ENCODE results near the gene BCL2L14.
A peak's percentile ranks its signal among the peaks of the same experiment; 100 is the strongest.

Gene BCL2L14

DNA sequence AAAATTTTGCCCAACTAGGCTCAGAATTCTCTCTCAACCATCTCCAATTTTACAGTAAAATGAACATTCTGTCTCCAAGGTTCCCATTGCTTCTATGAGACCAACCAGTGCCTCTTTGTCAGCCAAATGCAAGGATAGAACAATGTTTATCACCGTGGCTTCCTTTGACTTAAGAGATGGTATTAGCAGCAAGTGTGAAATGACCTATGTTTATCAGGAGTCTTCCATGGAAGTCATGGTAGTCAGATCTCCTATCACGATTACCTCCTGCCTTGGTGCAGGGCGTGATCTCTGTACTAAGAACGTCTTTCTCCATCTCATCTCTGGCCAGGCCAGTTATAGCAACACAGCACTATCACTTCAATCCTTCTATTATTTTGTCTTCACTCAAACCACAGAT lies 6.1 kb upstream of the BCL2L14 start:
- DNase-seq: no peak

DNA sequence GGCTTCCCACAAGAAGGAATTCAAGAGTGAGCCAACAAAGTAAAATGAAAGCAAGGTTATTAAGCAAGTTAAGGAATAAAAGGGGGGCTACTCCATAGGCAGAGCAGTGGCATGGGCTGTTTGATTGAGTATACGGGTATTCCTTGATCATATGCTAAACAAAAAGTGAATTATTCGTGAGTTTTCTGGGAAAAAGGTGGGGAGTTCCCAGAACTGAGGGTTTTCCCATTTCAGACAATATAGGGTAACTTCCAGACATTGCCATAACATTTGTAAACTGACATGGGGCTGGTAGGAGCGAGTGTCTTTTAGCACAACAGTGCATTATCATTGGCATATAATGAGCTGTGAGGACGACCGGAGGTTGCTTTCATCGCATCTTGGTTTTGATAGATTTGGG lies 2.0 kb upstream of the BCL2L14 start:
- DNase-seq: no peak

DNA sequence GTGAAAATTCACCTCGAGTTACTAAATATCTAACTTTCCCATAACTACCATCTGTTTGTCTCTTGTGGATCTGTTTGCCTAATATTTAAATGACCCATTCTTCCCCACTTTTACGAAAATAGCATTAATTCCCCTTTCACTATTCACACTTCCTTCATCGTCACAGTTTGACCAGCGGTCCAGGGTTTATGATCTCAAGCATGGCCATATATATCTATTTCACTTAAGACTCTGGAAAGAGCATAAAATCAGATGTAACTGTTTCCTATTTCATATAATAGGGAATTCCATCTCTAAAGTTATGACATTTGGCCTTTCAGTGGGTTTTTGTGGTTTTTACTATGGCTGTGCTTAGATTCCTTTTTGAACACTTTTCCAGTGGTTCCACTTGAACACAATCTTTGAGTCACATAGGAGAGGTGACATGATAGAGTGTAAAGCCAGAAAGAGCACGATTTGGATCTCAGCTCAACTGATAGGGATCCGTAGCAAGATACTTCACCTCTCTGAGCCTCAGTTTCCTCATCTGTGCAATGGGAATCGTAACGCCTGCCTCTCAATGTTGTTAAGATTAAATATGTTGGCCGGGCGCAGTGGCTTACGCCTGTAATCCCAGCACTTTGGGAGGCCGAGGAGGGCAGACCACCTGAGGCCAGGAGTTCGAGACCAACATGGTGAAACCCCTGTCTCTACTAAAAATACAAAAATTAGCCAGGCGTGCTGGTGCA lies 754 bp upstream of the BCL2L14 start:
- no peak for DNase-seq

DNA sequence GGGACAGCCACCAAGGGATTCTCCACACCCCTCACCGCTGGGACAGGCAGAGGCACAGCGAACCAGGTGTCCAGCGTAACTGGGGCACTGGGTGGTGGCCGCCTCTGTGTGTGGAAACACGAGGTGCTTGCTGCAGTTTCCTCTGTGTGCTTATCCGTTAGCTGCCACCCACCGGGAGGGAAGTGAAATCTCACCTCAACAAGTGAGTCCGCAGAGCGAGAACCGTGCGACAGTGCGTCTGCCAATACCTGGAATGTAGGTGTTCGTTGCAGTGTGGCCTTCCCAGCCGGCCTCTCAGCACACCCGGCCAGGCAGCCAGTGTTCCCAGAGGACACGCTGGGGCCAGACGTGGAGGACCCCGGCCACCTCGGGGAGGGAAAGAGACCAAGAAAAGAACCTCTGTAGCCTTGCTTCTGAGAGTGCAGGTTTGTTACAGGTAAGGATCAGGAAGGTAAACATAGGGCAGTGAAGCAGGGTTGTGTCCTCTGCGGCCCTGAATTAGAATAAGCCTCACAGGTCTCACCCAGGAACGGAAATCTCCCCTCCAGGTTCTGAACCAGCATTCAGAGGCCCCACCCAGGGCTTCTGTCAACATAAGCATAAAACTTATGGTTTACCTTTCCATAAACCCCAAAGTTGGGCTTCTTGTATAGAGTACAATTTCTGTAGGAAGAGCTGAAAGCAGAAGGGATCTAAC lies 1.5 kb downstream of the BCL2L14 start:
- no peak for DNase-seq

DNA sequence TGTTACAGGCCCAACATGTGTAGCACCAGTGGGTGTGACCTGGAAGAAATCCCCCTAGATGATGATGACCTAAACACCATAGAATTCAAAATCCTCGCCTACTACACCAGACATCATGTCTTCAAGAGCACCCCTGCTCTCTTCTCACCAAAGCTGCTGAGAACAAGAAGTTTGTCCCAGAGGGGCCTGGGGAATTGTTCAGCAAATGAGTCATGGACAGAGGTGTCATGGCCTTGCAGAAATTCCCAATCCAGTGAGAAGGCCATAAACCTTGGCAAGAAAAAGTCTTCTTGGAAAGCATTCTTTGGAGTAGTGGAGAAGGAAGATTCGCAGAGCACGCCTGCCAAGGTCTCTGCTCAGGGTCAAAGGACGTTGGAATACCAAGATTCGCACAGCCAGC lies 8.6 kb downstream of the BCL2L14 start:
- no peak for DNase-seq

DNA sequence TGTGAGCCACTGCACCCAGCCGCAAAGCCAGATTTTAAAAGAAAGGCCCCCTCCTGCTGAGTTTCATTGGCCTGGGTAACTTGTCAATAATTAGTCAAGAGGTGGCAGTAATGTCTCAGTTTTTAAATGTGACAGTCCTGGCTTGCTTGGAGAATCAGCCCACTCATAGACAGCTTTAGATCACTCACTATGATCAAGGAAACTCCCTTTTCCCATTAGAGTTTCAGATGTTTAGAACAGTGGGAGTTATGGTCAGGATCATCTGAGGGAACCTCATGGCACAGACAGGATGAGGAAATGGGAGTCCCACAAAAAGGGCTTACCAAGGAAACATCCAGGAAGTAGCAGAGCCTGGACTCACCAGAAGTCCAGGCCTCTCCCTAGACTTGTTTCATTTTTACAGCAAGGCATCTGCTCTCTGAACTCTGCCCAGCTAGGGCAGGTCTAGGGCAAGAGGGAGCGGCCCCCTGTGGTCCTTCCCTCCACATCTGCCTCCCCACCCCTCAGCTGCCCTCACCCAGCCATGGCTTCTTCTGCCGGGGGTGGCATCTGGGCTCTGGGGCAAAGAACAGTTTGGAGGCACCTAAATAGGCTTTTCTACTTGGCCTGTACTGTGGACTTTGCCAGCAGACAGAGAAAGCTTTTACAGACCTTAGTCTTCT lies 11.2 kb downstream of the BCL2L14 start:
- no peak for DNase-seq

DNA sequence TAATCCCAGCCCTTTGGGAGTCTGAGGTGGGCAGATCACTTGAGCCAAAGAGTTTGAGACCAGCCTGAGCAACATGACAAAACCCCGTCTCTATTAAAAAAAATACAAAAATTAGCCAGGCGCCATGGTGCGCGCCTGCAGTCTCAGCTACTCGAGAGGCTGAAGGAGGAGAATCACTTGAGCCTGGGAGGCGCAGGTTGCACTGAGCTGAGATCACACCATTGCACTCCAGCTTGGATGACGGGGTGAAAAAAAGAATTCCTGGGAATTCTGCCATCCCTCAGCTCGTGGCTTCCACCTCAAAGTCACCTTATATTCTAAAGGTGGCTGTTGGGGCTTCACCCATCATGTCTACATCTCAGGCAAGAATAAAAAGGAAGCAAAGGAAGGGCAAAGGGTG lies 12.9 kb downstream of the BCL2L14 start:
- DNase-seq: no peak

DNA sequence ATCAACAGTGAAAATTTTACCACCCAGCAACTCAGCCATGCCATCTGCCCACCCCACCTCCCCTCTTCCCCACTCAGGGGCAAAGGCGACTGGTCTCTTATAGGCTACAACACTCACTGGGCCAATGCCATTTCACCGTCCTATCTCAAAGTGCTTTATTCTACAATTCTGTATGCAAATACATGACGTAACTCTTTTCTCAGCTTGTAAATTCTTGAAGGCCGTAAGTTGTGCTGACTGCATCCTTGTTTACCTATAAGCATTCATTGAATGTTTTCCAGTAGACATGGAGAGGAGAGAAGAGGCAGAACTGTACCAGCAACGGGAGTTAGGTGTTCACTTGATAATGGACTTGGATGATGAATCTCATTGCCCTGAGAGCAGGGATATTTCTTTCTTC lies 15.6 kb downstream of the BCL2L14 start:
- DNase-seq: no peak

DNA sequence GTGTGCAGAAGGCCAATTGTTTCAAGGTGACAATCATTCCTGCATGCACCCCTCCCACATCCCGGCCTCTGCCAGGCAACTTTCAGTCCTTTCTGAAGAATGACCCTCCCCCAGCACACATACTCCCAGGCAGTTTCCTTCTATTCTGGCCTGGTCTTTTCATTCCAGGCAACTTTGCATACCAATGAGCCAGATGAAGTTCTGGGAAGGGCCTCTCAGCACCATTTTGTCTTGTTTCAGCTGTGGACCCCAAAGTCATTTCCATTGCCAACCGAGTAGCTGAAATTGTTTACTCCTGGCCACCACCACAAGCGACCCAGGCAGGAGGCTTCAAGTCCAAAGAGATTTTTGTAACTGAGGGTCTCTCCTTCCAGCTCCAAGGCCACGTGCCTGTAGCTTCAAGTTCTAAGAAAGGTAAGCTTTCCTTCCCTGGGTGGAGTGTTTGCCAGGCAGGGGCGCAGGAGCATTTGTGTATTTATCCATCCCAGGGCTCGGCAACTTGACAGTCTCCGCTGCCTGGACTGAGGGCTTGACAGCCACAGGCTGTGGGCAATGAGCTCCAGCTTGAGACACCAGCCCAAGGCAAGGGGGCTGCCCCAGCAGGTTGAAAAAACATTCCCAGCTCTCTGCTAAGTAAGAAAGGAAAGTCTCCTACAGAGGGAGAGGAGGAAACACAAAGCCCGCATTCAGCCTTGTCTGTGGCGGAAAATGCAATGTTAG lies 16.4 kb downstream of the BCL2L14 start:
- no peak for DNase-seq

DNA sequence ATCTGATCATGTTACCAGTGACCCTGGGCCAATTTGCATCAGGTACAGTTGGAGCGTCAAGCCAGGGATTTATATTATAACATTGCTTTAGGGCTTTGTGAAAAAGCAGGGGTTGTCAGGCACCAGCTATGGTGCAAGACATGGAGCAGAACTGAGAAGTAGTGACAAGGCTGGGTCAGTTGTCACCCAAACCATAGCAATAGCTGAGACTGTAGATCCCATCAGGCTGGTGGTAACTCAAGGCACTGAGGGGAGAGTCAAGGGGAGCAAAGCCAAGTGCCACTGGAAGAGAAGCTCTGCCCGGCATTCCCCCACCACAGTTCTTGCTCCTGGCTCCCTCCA lies 16.9 kb downstream of the BCL2L14 start:
- no peak for DNase-seq

DNA sequence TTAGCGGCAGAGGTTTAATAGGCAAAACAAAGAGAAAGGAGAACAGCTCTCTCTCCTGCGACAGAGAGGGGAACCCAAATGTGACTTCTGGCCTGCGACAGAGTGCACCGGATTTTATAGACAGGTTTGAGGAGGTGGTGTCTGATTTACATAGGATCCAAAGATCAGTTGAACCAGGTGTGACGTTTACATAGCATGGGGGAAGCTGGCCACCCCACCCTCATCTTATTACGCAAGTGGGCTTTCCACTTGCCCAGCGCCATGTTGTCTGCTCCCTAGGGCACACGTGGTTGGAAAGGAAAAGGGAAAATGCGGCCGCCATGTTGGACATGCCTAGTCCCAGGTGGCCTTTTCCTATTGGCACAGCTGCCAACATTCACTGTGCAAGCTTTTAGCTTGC lies 17.4 kb downstream of the BCL2L14 start:
- DNase-seq: no peak

DNA sequence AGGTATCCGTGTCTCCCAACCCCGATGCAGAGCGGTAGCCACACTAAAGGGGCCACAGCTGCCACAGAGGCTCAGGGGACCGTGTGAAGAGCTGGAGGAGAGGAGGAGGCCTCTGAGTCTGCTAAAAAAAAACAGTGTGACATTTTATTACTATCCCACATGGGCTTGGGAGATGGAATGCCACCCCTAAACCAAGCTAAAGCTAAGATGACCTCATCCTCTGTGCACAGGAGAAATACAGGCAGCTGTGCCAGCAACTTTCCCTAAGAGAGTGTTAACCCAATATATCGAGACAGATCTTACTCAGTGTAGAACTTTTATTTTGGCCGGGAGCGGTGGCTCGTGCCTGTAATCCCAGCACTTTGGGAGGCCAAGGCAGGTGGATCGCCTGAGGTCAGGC lies 18.0 kb downstream of the BCL2L14 start:
- no peak for DNase-seq

DNA sequence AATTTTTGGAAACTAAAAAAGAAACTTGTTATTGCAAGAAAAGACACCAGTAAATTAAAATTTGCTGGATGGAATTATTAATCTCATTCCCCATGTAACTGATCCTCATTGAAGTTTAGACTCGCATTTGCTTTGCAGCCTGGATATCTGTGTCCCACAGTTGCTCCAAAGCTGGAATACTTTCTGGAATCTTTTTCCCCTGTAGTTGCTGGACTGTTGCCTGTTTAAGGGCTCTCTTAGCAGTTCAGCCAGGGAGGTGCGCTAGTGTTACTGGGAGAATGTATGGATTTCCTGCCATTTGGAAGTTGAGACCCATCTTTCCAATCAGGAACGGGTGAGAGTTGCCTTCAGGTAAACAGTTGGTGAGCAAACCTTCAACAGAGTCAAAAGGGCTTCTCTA lies 20.3 kb downstream of the BCL2L14 start:
- DNase-seq: no peak

DNA sequence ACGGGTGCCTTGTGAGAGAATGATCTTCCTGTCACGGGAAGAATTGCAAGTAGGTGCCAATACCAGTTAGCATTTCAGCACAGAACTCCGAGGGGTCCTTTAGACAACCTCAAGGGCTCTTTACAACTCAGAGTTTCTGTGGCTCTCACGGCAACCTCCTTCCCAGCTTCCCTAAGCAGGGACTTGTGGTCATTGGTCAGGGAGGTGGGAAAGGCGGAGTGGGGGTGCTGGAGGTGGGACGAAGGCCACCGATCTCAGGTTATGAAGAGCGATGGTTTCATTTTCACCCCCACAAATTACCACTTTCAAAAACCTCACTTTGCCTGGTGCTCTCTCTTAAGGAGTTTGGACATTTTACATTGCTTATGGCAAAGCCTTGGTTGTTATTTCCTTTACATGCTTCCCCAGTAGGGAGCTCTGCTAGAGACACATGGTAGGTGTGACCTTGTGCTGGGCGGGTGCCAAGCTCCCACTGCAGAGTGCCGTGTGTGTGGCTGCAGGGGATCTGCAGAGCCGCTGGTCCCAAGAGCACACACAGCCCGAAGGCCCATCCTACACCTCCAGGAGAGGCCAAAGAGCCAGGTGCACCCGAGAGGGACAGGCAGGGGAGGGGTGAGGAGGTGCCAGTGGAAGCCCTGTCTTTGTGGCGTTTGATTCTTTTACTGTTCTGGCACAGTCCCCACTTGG lies 21.4 kb downstream of the BCL2L14 start:
- DNase-seq: peak; percentile 81

DNA sequence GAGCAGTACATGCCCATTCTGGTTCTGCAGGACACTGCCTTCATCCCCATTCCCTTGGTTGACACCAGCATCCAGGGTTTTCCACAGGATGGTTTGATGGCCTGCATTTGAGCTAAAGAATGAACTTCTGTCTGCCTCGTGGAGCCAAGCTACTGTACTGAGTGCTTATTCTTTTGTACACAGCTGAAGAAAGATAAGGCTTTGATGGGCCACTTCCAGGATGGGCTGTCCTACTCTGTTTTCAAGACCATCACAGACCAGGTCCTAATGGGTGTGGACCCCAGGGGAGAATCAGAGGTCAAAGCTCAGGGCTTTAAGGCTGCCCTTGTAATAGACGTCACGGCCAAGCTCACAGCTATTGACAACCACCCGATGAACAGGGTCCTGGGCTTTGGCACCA lies 23.7 kb downstream of the BCL2L14 start:
- no peak for DNase-seq

DNA sequence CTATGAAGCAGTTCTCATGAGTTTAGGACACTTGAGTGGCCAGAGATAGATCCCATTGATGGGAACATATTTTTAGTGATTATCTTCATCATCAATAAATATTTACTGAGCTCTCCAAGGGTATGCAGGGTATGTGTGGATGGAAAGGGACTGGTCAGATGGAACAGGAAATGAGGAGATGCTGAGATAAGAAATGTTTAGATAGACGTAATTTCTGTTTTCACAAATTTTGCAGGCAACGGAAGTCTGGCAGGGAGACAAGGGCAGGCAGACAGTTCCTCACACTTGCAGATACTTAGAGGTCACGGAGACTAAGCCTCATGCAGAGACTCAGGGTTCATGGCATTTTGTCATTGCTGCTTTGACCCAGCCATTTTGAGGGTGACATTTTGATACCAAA lies 24.3 kb downstream of the BCL2L14 start:
- no peak for DNase-seq

DNA sequence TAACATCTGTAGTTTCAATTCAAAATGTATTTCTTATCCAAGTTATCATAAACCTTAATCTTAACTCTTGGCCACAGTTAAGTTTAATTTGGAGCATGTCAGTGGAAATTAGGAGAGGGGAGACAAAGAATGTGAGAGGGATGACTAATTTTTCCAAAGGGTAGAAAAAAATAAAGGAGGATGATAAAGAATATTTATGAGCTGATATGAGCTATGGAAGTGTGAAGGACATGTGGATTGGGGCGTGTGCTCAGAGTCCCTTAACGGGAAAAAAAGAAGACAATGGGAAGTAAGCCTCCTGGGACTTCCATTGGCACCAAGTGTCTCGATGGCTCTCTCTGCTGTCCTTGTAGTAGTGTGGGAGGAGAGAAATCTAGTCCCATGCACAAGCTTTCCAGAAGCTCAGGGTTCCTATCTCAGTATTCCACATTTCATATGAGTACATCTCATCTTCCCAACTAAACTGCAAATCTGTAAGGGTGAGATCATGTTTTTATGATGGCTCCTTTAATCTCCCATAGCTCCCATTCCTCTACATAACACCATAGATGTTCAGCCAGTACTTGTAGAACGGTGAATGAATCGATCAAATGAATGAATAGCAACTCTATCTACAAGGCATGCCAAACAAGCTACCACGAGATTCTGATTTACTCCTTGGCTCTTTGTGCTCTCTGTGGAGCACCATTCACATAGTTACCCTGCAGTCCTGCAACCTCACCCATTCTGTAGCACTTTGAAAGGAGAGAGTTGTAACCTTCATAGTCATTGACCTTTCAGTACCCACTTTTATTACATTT lies 27.4 kb downstream of the BCL2L14 start:
- DNase-seq: no peak

DNA sequence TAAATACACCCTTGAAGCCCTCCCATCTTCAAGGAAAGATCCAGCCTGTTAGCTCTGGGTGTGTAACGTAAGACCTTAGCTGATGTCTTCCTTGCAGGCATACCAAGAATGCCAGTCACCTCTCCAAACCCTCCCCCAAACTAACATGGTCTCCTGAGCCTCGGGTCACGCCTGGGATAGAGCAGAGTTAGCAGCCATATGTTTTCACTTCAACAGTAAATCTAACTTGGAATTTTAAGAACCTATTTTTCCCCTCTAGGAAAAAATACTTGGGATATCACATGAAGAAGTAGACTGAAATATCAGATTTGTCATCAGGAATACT lies 27.9 kb downstream of the BCL2L14 start:
- DNase-seq: no peak

DNA sequence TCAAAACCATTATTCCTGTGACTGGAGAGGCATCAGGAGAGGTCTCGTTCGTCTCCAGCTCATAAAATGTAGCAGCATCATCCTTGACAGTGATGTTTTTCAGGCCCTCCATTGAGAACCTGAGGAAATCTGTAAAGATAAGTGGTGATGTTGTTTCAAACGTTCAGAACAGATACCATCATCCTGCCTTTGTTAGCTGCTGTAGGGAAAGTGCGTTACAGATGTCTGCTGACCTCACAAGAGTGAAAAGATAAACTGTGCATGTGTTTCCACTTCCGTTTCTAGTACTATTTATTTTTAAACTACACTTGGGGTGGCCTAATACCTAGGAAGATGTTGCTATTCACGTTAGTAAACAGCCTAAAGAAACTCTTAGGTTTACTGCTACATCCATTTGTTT lies 28.4 kb downstream of the BCL2L14 start:
- no peak for DNase-seq

DNA sequence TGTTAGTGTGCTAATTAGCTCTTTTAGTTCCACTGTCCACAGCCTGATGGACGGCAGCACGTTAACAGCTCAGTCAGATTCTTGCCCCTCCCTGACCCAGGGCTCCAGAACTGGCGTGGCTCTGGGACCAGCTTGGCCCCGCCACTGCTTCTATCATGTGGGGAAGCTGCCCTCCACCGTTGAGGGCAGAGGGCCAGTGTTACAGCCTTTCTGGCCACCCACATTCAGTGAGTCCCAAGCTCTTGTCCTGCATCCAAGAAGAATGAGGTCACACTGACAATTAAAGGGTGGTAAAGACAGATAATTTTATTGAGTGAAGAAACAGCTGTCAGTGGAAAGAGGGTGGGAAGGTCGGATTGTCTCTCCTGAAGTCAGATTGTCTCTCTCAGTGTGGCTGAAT lies 36.9 kb downstream of the BCL2L14 start:
- DNase-seq: no peak

DNA sequence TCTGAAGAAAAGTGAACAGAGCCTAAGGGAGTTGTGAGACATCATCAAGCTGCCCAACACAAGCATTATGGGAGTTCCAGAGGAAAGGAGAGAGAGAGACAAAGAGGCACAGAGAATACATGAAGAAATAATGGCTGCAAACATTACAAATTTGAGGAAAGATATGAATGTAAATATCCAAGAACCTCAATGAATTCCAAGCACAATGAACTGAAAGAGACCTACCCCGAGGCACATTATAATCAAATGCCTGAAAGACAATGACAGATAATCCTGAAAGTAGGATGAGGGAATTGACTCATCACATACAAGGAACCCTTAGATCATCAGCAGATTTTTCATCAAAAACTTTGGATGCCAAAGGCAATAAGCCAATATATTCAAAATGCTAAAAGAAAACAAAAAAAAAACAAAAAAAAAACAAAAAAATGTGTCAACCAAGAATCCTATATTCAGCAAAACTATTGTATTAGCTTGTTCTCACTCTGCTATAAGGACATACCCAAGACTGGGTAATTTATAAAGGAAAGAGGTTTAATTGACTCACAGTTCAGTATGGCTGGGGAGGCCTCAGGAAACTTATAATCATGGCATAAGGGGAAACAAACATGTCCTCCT lies 37.8 kb downstream of the BCL2L14 start:
- DNase-seq: no peak
